ENCODE results near the gene TRIO. TPM values are rescaled to one million over a fixed set of nuclear protein-coding genes. Genes with fewer than 3 reads are reported as not detected.

TRIO gene
- total RNA-seq, 1 donor from 2014 or later = 148 TPM

GRCh38 chr5:14505310-14506139, 362.4 kb downstream of the TRIO start:
- H3K27ac ChIP-seq = no peak overlapping the region
- intact Hi-C loops (cut with DNase I) = no loop called here
- no peak overlapping the region for H3K4me3 ChIP-seq
- H3K27me3 ChIP-seq = no peaks in the 10 kb centered on the region
- no peaks in the 10 kb centered on the region for H3K9me3 ChIP-seq
- TF ChIP-seq CTCF (IDR thresholded peaks at IDR 0.05) = no peak
- H3K36me3 ChIP-seq = peaks cover 64% of the 10 kb centered on the region
- ATAC-seq (no peak), DNase-seq (no peak)
- no peaks in the 10 kb centered on the region for H3K4me1 ChIP-seq

GRCh38 chr5:14506140-14506538, 363.0 kb downstream of the TRIO start:
- Histone ChIP-seq H3K4me1 (no peaks in the 10 kb centered on the region), H3K27ac (no peak overlapping the region), H3K4me3 (no peak overlapping the region), H3K9me3 (no peaks in the 10 kb centered on the region), H3K36me3 (peaks cover 60% of the 10 kb centered on the region), H3K27me3 (no peaks in the 10 kb centered on the region)
- DNase-seq = no peak
- intact Hi-C loops (cut with DNase I) = no loop called here
- TF ChIP-seq CTCF (IDR thresholded peaks at IDR 0.05) = no peak
- no peak for ATAC-seq

- Histone ChIP-seq H3K4me3 (no peak overlapping the region), H3K27ac (no peak overlapping the region), H3K36me3 (peaks cover 55% of the 10 kb centered on the region), H3K4me1 (no peaks in the 10 kb centered on the region), H3K9me3 (no peaks in the 10 kb centered on the region), H3K27me3 (no peaks in the 10 kb centered on the region)
- ATAC-seq (no peak), DNase-seq (no peak)
- intact Hi-C loops (cut with DNase I) = no loop called here
- TF ChIP-seq CTCF (IDR thresholded peaks at IDR 0.05) = no peak
Observed at GRCh38 chr5:14506661-14507060, 363.5 kb downstream of the TRIO start.

- TF ChIP-seq CTCF (IDR thresholded peaks at IDR 0.05) = no peak
- Histone ChIP-seq H3K27ac (no peak overlapping the region), H3K4me1 (no peaks in the 10 kb centered on the region), H3K4me3 (no peak overlapping the region), H3K36me3 (peaks cover 48% of the 10 kb centered on the region), H3K27me3 (no peaks in the 10 kb centered on the region), H3K9me3 (no peaks in the 10 kb centered on the region)
- no peak for ATAC-seq
- no peak for DNase-seq
- intact Hi-C loops (cut with DNase I) = no loop called here
Observed at GRCh38 chr5:14507156-14507941, 364.2 kb downstream of the TRIO start.

GRCh38 chr5:14508046-14508445, 364.9 kb downstream of the TRIO start:
- no peak for TF ChIP-seq CTCF (IDR thresholded peaks at IDR 0.05)
- Histone ChIP-seq H3K27ac (no peak overlapping the region), H3K4me3 (no peak overlapping the region), H3K27me3 (no peaks in the 10 kb centered on the region), H3K36me3 (peaks cover 41% of the 10 kb centered on the region), H3K9me3 (no peaks in the 10 kb centered on the region), H3K4me1 (no peaks in the 10 kb centered on the region)
- ATAC-seq = no peak
- intact Hi-C loops (cut with DNase I) = no loop called here
- DNase-seq = no peak

All from upper lobe of right lung (tissue), 1 donor.